ENCODE results near the gene LPGAT1.
"Not testable (repeated sequence)": the region's sequence is repeated elsewhere in the genome, so short reads cannot be mapped to it uniquely, and the experiment has no call there.

DNA sequence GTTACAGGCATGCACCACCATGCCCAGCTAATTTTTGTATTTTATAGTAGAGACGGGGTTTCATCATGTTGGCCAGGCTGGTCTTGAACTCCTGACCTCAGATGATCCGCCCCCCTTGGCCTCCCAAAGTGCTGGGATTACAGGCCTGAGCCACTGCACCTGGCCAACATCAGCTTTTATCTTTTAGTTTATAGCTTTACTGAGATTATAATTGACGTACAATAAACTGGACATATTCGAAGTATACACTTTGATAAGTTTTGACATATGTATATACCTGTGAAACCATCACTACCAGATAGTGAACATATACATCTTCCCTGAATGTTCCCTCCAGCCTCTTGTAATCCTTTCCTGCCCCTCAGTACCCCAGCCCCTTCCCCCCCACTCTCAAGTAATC is 114.0 kb downstream of the LPGAT1 start:
- TF ChIP-seq, protein P1, sequence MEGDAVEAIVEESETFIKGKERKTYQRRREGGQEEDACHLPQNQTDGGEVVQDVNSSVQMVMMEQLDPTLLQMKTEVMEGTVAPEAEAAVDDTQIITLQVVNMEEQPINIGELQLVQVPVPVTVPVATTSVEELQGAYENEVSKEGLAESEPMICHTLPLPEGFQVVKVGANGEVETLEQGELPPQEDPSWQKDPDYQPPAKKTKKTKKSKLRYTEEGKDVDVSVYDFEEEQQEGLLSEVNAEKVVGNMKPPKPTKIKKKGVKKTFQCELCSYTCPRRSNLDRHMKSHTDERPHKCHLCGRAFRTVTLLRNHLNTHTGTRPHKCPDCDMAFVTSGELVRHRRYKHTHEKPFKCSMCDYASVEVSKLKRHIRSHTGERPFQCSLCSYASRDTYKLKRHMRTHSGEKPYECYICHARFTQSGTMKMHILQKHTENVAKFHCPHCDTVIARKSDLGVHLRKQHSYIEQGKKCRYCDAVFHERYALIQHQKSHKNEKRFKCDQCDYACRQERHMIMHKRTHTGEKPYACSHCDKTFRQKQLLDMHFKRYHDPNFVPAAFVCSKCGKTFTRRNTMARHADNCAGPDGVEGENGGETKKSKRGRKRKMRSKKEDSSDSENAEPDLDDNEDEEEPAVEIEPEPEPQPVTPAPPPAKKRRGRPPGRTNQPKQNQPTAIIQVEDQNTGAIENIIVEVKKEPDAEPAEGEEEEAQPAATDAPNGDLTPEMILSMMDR (IDR thresholded peaks at IDR 0.05): not testable (repeated sequence)
- not testable (repeated sequence) for TF ChIP-seq POLR2A (IDR thresholded peaks at IDR 0.05)
